GM12878 (cell line): ENCODE data around the gene HLA-G.

Source experiments
- EZH2 ChIP-seq: IDR thresholded peaks from 2 replicates; pipeline ENCODE4 v1.6.1; 2012; ENCODE audit warnings: low read depth, mild to moderate bottlenecking, control low read depth, inconsistent platforms, low read length, borderline replicate concordance; ENCODE audit not compliant: control insufficient read depth
- FOXM1 ChIP-seq: IDR thresholded peaks from 2 replicates; pipeline ENCODE4 v1.6.1; 2012; ENCODE audit warnings: low read depth, mild to moderate bottlenecking, inconsistent platforms, low read length, moderate library complexity
- HDGF ChIP-seq: fragments of 450-650 bp; IDR thresholded peaks from 2 replicates; pipeline ENCODE4 v1.6.1; 2016; ENCODE audit warnings: antibody characterized with exemption
- SIN3A ChIP-seq: IDR thresholded peaks from 2 replicates; pipeline ENCODE4 v1.6.1; 2012; ENCODE audit warnings: low read depth, low read length, improper control_type of control experiment
- ZNF274 ChIP-seq: IDR thresholded peaks from one replicate; pipeline ENCODE4 v1.8.0; 2011; ENCODE audit not compliant: insufficient read length, insufficient read depth
- TF ChIP-seq, protein P1 (sequence below): fragments of 450-650 bp; IDR thresholded peaks from 2 replicates; pipeline ENCODE4 v1.6.1; 2017; ENCODE audit warnings: mild to moderate bottlenecking

GRCh38 chr6:29797135-29797534 lies 30.5 kb upstream of the HLA-G start:
- TF ChIP-seq, protein P1, sequence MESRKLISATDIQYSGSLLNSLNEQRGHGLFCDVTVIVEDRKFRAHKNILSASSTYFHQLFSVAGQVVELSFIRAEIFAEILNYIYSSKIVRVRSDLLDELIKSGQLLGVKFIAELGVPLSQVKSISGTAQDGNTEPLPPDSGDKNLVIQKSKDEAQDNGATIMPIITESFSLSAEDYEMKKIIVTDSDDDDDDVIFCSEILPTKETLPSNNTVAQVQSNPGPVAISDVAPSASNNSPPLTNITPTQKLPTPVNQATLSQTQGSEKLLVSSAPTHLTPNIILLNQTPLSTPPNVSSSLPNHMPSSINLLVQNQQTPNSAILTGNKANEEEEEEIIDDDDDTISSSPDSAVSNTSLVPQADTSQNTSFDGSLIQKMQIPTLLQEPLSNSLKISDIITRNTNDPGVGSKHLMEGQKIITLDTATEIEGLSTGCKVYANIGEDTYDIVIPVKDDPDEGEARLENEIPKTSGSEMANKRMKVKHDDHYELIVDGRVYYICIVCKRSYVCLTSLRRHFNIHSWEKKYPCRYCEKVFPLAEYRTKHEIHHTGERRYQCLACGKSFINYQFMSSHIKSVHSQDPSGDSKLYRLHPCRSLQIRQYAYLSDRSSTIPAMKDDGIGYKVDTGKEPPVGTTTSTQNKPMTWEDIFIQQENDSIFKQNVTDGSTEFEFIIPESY, result no peak
- TF ChIP-seq EZH2 (no peak), ZNF274 (no peak), FOXM1 (no peak), SIN3A (no peak), HDGF (no peak)
